Measurements from ENCODE around the gene TMEM140. TPM values are rescaled to one million over a fixed set of nuclear protein-coding genes. Genes with fewer than 3 reads are reported as not detected.
"Not testable (repeated sequence)": the region's sequence is repeated elsewhere in the genome, so short reads cannot be mapped to it uniquely, and the experiment has no call there.

Gene TMEM140
- total RNA-seq, 1 donor from 2014 or later, result 59.7 TPM

DNA sequence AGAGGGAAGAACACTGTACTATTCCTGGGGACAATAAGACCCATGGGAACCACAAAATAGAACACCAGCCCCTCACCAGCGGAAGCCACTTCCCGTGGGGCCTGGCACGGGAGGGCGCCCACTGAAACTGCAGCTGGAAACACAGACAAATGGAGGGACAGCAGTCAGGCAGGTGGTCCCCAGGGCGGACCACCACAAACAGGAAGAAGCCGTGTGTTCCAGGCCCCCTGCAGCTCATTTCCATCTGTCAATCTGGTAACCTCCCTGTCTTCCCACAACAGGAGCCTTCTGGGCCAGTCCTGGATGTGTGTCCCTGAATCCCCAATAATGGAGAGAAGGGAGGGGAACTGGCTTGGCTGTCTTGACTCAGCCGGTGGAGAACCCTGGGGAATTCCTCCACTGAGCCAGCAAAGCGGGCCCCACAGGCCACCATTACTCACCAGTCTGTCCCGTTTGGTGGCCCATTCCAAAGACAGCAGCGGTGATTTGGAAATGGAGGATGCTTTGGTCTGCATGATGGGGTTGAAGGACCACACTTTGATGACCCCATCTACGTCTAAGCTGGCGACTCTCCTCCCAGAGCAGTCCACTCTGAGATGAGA, 46.7 kb downstream of the TMEM140 start:
- DNase-seq (ENCODE audit: low read depth in 2 of 2), result no peak

DNA sequence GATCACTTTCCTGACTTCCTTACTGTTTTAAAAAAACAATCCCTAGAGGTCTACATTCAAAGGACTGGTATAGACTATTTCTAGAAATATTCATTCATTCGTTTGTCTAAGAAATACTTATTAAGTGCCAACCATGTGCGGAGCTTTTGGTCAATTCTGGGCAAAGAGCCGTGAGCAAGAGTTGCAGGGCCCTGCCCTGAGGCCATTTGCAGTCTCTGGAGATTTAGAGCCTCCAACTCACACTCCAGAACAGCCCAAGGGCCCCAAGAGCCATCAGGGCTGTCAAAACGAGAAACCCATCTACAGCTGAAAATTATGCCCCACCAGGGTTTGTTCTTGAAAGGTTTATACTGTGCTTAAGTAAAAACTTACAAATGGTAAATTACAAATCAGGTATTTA, 47.3 kb downstream of the TMEM140 start:
- no peak for DNase-seq (ENCODE audit: low read depth in 2 of 2)

DNA sequence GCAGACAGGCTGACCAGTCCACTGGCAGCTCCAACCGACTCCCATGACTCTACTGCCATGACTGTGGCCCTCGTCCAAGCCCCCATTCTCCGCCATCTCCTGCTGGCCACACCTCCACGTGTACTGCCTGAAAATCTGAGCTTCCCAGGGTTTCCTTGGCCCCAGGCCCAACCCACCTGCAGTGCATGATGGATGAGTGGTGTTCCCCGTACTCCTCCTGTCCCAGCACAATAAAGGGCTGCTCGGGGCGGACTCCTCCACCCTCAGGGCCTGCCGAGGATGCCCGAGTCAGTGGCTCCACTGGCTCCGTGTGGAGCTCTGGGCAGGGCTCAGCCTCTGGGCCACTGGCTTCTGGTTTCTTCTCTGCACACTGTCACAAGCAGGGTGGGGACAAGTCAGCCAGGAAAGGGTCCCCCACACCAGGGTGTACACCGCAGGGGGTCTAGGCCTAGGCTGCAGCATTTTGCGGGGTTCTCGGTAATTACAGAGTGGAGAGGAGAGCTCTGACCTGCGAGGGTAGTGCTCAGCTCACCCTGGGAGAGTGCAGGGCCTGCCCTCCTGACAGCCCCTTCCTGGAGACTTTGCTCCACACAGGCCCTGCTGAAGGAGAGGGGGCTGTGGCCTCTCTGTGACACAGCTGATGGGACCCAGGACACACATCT, 48.2 kb downstream of the TMEM140 start:
- DNase-seq (ENCODE audit: low read depth in 2 of 2), result no peak

DNA sequence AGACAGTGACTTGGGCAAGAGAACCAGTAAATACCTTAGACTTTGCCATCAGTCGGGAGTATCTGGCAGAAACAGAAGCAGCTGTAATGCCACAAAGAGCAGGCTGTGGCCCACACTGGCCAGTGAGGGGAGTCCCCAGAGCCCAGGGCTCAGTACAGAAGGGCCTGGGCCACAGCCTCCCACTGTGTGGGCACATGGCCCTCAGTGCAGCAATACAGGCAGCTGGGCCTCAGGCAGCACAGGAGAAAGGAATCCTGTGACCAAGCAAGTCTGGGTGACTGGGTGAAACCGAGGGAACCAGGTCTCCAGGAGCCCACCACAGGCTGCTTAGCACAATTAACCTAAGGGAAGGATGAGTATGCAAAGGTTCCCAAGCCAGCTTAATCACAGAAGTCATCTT, 49.5 kb downstream of the TMEM140 start:
- DNase-seq (ENCODE audit: low read depth in 2 of 2), result no peak

DNA sequence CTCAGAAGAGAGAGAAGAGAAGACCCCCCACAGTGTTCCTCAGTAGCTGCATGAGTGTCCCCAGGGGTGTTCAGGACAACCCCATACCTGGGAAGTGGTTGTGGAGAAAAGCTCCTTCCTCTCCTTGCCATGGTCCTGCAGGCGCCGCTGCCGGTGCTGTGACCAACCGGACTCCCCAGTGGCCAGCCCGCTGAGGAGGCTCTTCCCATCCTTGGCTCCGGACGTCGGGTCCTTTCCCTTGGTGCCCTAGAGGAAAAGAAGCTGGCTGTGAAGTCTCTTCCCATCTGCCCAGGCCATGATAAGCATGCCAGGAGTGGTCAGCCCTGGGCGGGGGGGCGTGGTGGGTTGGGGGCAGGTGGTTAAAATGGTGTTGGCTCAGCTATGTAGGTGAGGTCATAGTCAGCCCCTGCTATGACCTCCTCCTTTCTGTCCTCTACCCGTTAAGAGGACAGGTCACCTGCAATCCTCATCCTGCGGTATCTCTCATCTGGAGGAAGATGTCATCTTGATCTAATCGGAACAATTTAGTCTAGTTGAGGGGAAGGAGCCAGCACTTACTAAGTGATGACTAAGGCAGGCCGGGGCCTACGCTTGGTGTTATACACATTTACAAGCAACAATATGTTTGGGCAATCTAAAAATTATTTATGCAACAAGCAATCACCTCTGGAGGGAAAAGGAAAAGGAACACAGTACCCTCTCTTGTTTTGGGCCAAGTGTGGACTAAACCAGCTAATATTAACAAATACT, 50.2 kb downstream of the TMEM140 start:
- DNase-seq (ENCODE audit: low read depth in 2 of 2), result peak in 1 of 2 donors; percentile 14

DNA sequence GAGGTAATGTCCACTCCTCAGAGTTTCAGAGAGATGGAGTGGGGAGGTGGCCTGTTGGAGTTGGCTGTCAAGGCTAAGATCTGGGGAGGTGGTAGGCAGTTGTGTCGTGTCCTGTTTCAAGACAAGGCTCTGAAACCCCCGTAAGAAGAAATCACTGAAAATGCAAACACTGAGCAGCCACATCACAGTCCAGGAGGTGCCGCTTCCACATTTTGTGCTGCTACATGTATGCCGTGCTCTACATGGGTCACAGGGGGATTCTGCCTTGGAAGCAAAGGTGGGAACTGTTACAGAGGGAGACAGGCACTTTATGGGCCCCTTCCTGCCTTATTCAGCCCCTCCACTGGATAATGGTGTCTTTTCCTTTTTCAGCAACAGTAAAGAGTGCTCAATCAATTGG, 51.6 kb downstream of the TMEM140 start:
- DNase-seq (ENCODE audit: low read depth in 2 of 2), result no peak

DNA sequence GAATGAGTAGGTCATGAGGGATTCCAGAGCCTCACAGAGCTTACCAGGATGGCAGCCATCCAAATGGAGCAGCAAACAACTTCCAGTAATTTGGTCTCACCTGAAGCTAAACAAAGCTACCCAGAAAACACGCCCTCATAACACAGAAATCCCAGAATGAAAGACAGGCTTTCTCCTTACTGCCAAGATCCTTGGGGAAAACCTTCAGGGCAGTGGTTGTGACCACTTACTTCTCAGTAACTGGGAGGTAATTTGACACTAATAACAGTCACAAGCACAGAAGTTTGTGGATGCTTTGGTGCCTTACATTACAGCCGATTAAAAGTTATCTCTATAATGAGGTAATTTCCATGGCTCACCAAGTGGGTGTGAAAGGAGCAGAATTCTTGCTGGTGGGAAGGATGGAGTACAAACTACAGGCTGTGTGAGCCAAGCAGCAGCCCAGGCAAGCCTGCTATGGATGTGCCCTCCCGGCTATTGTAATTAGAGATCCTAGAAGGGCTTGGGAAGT, 53.0 kb downstream of the TMEM140 start:
- no peak for DNase-seq (ENCODE audit: low read depth in 2 of 2)

DNA sequence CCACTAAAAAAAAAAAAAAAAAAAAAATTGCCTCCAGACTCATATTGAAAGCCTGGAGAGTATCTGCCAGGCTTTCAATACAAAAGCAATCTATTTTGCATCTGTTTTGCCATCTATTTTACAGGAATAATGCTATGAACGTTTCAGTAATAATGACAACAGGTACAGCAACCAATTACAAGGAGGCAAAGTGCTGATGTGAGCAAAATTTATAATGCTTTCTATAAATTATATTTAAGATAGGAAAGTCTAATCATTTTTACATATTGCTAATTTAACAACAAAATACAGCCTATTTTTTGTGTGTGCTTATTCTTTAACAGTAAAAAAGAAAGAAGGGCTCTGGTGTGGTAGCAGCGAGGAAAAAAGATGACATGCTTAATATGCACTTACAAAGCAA, 53.5 kb downstream of the TMEM140 start:
- DNase-seq (ENCODE audit: low read depth in 2 of 2), result no peak

DNA sequence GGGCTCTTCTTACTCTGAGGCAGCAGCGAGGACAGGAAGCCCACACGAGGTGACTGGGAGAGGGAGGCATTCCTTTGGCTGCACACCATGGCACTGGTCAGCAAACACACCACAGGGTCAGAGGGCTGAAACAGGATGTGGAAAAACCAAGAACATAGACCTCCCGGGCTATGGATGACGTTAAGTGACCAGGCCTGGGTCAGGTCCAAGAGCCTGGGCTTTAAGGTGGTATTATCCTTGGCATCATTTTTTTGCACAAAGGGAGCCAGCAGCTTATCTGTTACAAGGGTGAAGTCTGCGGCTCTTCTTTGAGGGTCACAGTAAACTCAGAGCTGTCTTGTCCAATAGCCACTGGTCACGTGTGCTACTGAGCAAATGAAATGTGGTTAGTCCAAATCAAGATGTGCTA, 56.5 kb downstream of the TMEM140 start:
- peak; percentile 55 to 75 for DNase-seq (ENCODE audit: low read depth in 2 of 2)

DNA sequence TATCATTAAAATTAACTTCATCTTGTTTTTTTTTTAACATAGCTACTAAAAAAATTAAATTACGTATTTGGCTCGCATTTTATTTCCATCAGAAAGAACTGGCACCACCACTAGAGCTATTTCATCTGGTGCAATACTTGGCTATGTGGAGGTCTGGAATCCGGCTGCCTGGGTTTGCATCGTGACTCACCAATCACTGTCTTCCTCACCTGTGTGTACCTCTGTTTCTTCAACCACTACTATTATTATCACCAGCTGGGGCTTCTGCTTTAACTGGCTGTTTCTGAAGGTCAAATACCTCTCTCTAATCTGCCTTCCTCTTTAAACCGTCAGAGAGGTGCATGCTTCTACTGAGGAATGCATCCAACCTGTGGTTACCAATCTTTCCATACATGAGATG, 57.0 kb downstream of the TMEM140 start:
- no peak for DNase-seq (ENCODE audit: low read depth in 2 of 2)

DNA sequence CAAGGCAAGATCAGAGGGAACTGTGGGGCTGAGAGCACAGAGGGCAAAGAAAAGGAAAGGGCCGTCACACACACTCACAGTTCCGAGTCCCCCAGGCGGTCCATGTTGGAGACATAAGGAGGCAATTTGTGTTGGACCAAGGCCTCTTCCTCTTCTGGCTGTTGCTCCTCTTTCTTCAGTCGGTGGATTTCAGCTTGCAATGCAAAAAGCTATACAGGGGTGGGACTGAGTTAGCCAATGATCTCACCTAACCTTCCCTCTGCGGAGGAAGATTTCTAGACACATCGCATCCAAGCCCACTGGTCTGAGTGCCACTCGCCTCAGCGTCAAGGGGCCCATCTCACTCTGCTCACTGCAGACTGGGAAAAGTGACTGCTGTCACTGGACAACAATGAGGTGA, 58.0 kb downstream of the TMEM140 start:
- no peak for DNase-seq (ENCODE audit: low read depth in 2 of 2)

DNA sequence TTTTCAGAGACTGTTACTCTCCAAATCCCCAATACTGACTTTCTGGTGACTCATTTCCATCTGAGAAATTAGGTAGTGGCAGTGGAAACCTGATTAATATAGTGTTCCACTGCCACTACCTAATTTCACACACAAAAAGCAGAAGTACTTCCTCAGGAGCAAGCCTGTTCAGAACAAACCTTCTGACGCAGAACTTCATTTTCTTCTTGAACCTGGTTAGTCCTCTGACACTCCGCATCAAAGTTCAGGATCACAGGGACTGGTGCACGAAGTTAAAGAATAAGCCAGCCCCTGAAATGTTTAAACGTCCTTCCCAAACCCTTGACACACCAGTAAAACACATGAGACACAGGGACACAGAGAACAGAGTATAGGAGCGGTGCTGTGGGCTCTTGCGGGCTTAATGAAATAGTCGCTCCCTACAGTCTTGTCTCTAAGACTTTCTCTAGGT, 59.1 kb downstream of the TMEM140 start:
- no peak for DNase-seq (ENCODE audit: low read depth in 2 of 2)

DNA sequence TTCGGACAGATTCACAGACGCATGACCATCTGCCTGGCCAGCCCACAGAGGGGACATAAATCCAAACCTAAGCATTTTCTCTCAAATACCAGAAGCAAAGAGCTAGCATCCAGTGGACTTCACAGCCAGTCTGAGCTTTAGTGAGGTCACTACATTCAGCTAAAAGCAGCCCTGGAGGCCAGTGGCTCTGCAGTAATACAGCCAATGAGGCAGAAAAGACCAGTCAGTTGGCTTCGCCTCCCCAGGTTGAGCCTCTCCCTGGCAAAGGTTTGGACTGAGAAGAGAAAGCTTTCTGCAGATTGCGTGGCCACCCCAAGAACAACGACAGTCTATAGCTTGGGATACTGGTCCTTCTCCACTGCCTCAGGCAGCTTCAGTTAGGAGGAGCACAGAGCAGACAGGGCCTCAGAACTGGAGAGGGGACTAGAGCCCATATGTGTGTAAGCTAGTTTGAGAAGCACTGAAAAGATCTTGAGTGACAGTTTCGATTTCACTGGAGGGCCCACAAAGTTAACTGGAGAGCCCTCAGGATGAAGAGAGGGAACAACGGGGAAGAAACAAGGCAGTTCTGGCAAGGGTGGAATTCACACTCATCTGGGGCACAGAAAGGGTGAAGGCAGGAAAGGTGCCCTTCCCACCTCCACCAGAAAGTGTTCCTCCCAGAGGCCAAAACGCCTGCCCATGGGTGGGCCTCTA, 59.7 kb downstream of the TMEM140 start:
- DNase-seq (ENCODE audit: low read depth in 2 of 2), result no peak

DNA sequence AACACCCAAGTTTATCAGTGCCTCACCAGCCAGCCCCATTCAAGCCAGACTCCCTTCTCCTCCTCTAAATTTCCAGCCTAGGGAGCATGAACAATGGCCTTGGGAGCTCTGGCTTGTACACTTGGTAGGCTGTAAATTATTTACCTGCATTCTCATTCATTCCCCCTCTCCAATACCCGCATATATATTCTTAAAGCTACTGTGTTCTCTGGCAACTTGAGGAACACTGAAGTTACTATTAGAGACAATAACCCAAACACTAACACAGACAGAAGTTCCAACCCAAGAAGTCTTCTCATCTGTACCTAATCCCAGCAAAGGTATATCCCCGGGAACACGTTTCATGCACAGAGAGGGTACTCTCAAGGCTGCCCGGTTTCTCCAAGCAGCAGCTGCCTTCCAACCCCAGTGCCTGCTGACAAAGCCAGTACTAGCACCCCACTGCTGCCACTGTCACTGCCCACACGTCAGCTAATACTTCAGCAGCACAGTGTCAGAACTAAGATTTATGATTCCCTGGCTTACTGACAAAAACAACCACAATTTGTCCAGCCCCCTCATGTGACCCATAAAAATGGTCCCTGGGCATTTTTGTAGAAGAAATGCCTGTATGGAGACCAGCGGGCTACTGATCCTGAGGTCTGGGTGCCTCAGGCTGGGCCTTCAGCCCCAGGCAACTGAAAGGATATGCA, 60.4 kb downstream of the TMEM140 start:
- DNase-seq (ENCODE audit: low read depth in 2 of 2), result peak in 1 of 2 donors; percentile 48

DNA sequence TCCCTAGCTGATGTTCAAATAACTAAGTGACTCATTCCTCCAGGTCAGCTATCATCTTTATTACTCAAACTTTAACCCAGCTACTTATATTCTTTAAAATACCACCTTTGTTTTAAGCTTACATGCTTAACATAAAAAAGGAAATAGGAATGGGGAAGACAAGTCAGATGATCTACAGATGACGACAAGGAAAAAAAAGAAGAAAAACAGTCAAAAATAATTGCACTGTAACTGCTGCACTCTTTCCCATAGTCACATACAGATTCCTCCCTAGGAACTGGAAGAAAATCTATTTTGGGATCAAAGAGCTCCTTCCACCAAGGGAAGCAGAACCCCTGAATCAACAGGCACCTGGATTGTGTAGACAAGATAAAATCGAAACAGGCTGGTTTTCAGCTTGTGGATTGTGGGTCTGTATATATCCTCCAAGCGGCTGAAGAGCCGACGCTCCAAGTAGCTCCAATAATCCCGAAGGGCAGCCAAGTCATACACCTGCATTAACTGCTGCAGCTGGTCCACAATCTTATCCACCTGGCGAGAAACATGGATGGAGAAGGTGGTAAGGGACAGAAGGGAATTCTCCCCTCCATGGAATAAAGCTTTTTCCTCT, 61.5 kb downstream of the TMEM140 start:
- DNase-seq (ENCODE audit: low read depth in 2 of 2), result no peak

DNA sequence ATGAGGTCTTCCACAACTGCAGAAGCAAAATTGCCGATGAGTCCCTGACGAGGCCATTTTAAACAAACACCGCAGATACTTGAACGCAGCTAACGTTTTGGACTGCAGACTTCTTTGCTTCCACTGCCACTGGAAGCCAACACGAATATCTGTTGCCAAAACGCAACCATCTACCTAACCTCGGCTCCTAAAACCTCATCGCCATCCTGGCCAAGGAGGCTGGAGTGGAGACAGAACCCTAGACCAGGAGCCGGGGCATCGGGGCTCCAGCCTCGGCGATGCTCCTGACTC, 63.0 kb downstream of the TMEM140 start:
- DNase-seq (ENCODE audit: low read depth in 2 of 2), result peak; percentile 23 to 40

DNA sequence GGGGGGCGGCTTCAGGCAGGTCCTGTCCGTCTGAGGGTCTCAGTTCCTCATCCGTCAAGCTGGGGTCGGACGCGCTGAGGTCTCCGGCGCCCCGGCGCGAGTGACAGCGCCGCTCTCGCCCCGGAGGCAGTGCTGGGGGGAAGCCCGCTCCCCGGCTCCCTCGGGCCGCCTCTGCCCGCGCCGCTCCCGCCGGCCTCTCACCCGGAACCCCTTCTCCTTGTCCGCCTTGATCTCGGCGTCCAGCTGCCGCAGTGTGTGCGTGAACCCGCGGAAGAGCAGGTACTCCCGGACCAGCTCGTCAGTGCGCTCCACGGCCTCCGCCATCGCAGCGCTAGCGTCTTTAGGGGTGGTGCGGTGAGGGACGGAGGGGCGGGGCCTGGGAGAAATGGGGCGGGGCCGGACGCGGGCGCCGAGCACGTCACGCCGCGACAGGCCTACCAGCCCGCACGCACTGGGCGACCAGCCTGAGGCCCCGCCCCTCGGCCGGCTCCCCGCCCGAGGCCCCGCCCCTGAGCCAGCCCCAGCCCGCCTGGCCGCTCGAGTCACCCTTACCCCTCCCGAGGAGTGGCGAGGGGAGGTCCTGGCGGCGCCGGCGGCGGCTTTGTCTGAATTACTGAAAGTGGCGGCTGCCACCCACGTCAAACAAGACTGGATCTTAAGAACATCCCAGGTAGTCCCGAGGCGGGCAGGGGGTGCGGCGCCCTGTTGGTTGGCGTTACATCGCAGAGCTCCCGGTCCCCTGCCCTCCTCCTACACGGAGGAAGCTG, 63.5 kb downstream of the TMEM140 start, which contains the start of gene WDR91:
Gene WDR91 (minus strand): TSS at position 348 of the 767 bp plus-strand sequence. CDS start 24 bp downstream, at position 324.
- peak; percentile 94 to 95 for DNase-seq (ENCODE audit: low read depth in 2 of 2)

DNA sequence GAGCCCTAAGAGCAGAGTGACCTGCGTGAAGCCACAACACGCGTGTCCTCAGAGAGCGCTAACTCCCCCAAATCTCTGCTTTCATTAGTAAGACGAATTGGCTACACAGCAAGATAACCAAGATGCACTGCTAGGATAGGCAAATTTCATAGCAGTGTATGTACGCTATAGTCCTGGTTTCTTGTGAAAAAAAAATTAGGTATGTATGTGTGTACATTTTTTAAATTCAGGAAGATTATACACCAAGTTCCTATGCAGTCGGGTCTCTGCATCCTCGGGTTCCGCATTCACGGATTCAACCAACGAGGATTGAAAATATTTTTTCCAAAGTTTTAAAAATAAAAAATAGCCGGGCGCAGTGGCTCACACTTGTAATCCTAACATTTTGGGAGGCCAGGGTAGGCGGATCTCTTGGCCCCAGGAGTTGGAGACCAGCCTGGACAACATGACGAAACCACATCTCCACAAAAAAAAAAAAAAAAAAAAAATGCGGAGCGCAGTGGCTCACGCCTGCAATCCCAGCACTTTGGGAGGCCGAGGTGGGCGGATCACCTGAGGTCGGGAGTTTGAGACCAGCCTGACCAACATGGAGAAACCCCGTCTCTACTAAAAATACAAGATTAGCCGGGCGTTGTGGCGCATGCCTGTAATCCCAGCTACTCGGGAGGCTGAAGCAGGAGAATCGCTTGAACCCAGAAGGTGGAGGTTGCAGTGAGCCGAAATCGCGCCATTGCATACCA, 64.2 kb downstream of the TMEM140 start:
- not testable (repeated sequence) for DNase-seq (ENCODE audit: low read depth in 2 of 2)

DNA sequence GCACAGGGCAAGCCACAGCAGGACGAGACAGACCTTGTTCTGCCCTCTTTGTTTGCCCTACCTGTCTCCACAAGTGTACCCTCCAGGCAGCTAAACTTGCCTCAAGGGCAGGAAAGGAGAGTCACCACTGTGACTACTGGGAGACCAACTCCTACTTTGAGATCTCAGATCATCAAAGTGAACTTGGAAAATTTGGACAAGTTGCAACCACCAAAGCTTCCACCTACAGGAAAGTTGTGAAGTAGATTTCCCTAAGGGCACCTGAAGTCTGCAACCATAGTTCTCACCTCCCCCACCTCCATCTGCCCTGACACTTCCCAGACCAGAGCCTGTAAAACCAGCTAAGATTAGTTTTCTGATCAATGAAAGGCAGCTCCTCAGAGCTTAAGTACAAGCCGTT, 66.0 kb downstream of the TMEM140 start:
- no peak for DNase-seq (ENCODE audit: low read depth in 2 of 2)
